Measurements from ENCODE around the gene BUD23.

DNA sequence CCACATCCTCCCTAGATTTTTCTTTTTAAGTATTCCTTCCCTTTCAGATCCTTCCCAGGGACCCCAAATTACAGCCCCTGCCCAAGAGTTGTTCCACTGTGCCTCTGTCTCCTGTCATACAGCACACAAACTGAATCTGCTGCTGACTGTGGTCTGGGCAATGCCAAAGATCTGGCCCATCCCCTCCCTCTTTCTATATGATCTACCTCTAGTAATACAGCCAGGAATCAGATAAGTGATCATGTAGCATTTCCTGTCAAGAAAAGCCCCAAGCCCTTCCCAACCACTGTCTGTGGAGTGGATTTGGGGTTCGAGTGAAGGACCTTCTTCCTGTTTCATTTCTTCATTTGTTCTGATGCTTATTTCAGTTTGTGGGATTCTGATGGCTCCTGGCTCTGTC is 29.4 kb downstream of the BUD23 start:
- TF ChIP-seq, protein P1, sequence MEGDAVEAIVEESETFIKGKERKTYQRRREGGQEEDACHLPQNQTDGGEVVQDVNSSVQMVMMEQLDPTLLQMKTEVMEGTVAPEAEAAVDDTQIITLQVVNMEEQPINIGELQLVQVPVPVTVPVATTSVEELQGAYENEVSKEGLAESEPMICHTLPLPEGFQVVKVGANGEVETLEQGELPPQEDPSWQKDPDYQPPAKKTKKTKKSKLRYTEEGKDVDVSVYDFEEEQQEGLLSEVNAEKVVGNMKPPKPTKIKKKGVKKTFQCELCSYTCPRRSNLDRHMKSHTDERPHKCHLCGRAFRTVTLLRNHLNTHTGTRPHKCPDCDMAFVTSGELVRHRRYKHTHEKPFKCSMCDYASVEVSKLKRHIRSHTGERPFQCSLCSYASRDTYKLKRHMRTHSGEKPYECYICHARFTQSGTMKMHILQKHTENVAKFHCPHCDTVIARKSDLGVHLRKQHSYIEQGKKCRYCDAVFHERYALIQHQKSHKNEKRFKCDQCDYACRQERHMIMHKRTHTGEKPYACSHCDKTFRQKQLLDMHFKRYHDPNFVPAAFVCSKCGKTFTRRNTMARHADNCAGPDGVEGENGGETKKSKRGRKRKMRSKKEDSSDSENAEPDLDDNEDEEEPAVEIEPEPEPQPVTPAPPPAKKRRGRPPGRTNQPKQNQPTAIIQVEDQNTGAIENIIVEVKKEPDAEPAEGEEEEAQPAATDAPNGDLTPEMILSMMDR (IDR thresholded peaks at IDR 0.05; ENCODE audit: low read depth, low read length, missing input control): no peak
- TF ChIP-seq, protein P2, sequence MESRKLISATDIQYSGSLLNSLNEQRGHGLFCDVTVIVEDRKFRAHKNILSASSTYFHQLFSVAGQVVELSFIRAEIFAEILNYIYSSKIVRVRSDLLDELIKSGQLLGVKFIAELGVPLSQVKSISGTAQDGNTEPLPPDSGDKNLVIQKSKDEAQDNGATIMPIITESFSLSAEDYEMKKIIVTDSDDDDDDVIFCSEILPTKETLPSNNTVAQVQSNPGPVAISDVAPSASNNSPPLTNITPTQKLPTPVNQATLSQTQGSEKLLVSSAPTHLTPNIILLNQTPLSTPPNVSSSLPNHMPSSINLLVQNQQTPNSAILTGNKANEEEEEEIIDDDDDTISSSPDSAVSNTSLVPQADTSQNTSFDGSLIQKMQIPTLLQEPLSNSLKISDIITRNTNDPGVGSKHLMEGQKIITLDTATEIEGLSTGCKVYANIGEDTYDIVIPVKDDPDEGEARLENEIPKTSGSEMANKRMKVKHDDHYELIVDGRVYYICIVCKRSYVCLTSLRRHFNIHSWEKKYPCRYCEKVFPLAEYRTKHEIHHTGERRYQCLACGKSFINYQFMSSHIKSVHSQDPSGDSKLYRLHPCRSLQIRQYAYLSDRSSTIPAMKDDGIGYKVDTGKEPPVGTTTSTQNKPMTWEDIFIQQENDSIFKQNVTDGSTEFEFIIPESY (IDR thresholded peaks at IDR 0.05): no peak
- TF ChIP-seq TAF1 (conservative IDR thresholded peaks at IDR 0.05) (no peak), YY1 (IDR thresholded peaks at IDR 0.05) (no peak)
